Tibial artery (tissue), 4 donors: ENCODE results near the gene SNX1.
A peak's percentile ranks its signal among the peaks of the same experiment; 100 is the strongest.

Source experiments
- DNase-seq, 2 donors: peaks; one replicate each; pipeline ENCODE4 v3.0.0-alpha.2; 2019
- H3K27ac ChIP-seq, 2 donors: fragments of 200-600 bp; sonication (generic) in 1 of 2; 1 replicate in 1 of 2; 2 replicates in 1 of 2; pipeline ENCODE4 v1.5.1; 2018 to 2019; ENCODE audit warnings: mild to moderate bottlenecking in 1 of 2
- H3K27me3 ChIP-seq, 2 donors: fragments of 200-600 bp; sonication (generic) in 1 of 2; one replicate each; pipeline versions ENCODE4 v1.5.1 to v1.6.0; 2016 to 2019
- H3K36me3 ChIP-seq, 3 donors: fragments of 200-600 bp; sonication (generic) in 2 of 3; one replicate each; pipeline ENCODE4 v1.5.1; 2016 to 2019; ENCODE audit warnings: mild to moderate bottlenecking in 2 of 3
- H3K4me1 ChIP-seq, 4 donors: fragments of 200-600 bp; sonication (generic) in 2 of 4; 1 replicate in 3 of 4; 2 replicates in 1 of 4; pipeline ENCODE4 v1.5.1; 2016 to 2019
- H3K4me3 ChIP-seq, 2 donors: fragments of 200-600 bp; sonication (generic) in 1 of 2; 1 replicate in 1 of 2; 2 replicates in 1 of 2; pipeline ENCODE4 v1.5.1; 2018 to 2019; ENCODE audit warnings: mild to moderate bottlenecking in 2 of 2
- H3K9me3 ChIP-seq, 3 donors: fragments of 200-600 bp; sonication (generic) in 1 of 3; one replicate each; pipeline ENCODE4 v1.5.1; 2016 to 2019
- CTCF ChIP-seq, 2 experiments: fragments of 200-600 bp in 1 of 2; fragments of 450-650 bp in 1 of 2; IDR thresholded peaks; one replicate each; pipeline ENCODE4 v1.5.1; 2017 to 2019; ENCODE audit warnings: antibody characterized with exemption in 2 of 2, mild to moderate bottlenecking in 1 of 2, moderate library complexity in 1 of 2
- intact Hi-C: fragments of 100-400 bp; cut with DNase I; formaldehyde crosslinking; loops from one replicate; pipeline ENCODE4 v1.15.0; 2023; ENCODE audit warnings: low total_unique reads

The SNX1 gene

GRCh38 chr15:64060716-64061115 lies 35.1 kb upstream of the SNX1 start:
- Histone ChIP-seq H3K36me3 (no peaks in the 10 kb centered on the region), H3K4me1 (no peaks in the 10 kb centered on the region), H3K27me3 (no peaks in the 10 kb centered on the region), H3K4me3 (no peak overlapping the region), H3K9me3 (no peaks in the 10 kb centered on the region), H3K27ac (no peak overlapping the region)
- intact Hi-C loops, result loop anchor here (10.0 kb wide), 1 partner anchor 456 kb away; no protein-coding TSS in a partner anchor
- no peak for DNase-seq
- TF ChIP-seq CTCF (IDR thresholded peaks at IDR 0.05), result no peak

GRCh38 chr15:64066451-64066850 lies 29.3 kb upstream of the SNX1 start:
- H3K27me3 ChIP-seq, result no peaks in the 10 kb centered on the region
- peaks cover 0 to 18% (median 15%) of the 10 kb centered on the region in 4 donors for H3K4me1 ChIP-seq
- no peak for TF ChIP-seq CTCF (IDR thresholded peaks at IDR 0.05)
- no peak overlapping the region for H3K4me3 ChIP-seq
- H3K9me3 ChIP-seq, result no peaks in the 10 kb centered on the region
- DNase-seq, result no peak
- H3K36me3 ChIP-seq, result peaks cover 0 to under 1% (median 0%) of the 10 kb centered on the region in 3 donors
- intact Hi-C loops, result loop anchor here (5.0 to 10.0 kb wide), 2 partner anchors 314 to 462 kb away; no protein-coding TSS in a partner anchor
- H3K27ac ChIP-seq, result no peak overlapping the region

- DNase-seq, result peak; percentile 59 to 73
- H3K4me1 ChIP-seq, result peaks cover 0 to 26% (median 22%) of the 10 kb centered on the region in 4 donors
- TF ChIP-seq CTCF (IDR thresholded peaks at IDR 0.05), result peak; percentile 79 to 85
- no peaks in the 10 kb centered on the region for H3K27me3 ChIP-seq
- intact Hi-C loops, result loop anchor here (5.0 to 10.0 kb wide), 2 partner anchors 315 to 463 kb away; no protein-coding TSS in a partner anchor
- H3K9me3 ChIP-seq, result no peaks in the 10 kb centered on the region
- H3K27ac ChIP-seq, result no peak overlapping the region
- peaks cover 0 to 8% (median 0%) of the 10 kb centered on the region in 3 donors for H3K36me3 ChIP-seq
- no peak overlapping the region for H3K4me3 ChIP-seq
Observed at GRCh38 chr15:64067564-64068030, 28.2 kb upstream of the SNX1 start.

- no peak for DNase-seq
- Histone ChIP-seq H3K4me3 (no peak overlapping the region), H3K27me3 (no peaks in the 10 kb centered on the region), H3K36me3 (peaks cover 0 to 8% (median 0%) of the 10 kb centered on the region in 3 donors), H3K9me3 (no peaks in the 10 kb centered on the region), H3K27ac (no peak overlapping the region), H3K4me1 (peaks cover 0 to 26% (median 22%) of the 10 kb centered on the region in 4 donors)
- TF ChIP-seq CTCF (IDR thresholded peaks at IDR 0.05), result no peak
- intact Hi-C loops, result loop anchor here (5.0 to 10.0 kb wide), 2 partner anchors 316 to 463 kb away; no protein-coding TSS in a partner anchor
Observed at GRCh38 chr15:64068133-64068532, 27.6 kb upstream of the SNX1 start.

GRCh38 chr15:64070106-64070505 lies 25.7 kb upstream of the SNX1 start:
- Histone ChIP-seq H3K27me3 (no peaks in the 10 kb centered on the region), H3K4me1 (peaks cover 0 to 26% (median 22%) of the 10 kb centered on the region in 4 donors), H3K4me3 (no peak overlapping the region), H3K27ac (peak overlapping the region; percentile 77 to 80), H3K9me3 (no peaks in the 10 kb centered on the region), H3K36me3 (peaks cover 1 to 24% (median 6%) of the 10 kb centered on the region in 3 donors)
- no peak for TF ChIP-seq CTCF (IDR thresholded peaks at IDR 0.05)
- DNase-seq, result no peak
- intact Hi-C loops, result no loop called here
